ENCODE data around the gene GPSM1. TPM values are rescaled to one million over a fixed set of nuclear protein-coding genes. Genes with fewer than 3 reads are reported as not detected.

Gene GPSM1
- total RNA-seq, 1 donor from 2014 or later, result 69.0 TPM

GRCh38 chr9:136310273-136311030, 16.9 kb upstream of the GPSM1 start:
- Histone ChIP-seq H3K27me3 (ENCODE audit: low read depth) (peaks cover 38% of the 10 kb centered on the region), H3K4me1 (no peaks in the 10 kb centered on the region), H3K36me3 (no peaks in the 10 kb centered on the region), H3K4me3 (no peak overlapping the region), H3K27ac (replicated peaks) (no peak overlapping the region), H3K9me3 (replicated peaks) (peaks cover 11% of the 10 kb centered on the region)
- no peak for DNase-seq
- TF ChIP-seq, protein P1, sequence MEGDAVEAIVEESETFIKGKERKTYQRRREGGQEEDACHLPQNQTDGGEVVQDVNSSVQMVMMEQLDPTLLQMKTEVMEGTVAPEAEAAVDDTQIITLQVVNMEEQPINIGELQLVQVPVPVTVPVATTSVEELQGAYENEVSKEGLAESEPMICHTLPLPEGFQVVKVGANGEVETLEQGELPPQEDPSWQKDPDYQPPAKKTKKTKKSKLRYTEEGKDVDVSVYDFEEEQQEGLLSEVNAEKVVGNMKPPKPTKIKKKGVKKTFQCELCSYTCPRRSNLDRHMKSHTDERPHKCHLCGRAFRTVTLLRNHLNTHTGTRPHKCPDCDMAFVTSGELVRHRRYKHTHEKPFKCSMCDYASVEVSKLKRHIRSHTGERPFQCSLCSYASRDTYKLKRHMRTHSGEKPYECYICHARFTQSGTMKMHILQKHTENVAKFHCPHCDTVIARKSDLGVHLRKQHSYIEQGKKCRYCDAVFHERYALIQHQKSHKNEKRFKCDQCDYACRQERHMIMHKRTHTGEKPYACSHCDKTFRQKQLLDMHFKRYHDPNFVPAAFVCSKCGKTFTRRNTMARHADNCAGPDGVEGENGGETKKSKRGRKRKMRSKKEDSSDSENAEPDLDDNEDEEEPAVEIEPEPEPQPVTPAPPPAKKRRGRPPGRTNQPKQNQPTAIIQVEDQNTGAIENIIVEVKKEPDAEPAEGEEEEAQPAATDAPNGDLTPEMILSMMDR (IDR thresholded peaks at IDR 0.05; ENCODE audit: borderline replicate concordance), result no peak
- intact Hi-C loops (cut with micrococcal nuclease), result no loop called here

DNA sequence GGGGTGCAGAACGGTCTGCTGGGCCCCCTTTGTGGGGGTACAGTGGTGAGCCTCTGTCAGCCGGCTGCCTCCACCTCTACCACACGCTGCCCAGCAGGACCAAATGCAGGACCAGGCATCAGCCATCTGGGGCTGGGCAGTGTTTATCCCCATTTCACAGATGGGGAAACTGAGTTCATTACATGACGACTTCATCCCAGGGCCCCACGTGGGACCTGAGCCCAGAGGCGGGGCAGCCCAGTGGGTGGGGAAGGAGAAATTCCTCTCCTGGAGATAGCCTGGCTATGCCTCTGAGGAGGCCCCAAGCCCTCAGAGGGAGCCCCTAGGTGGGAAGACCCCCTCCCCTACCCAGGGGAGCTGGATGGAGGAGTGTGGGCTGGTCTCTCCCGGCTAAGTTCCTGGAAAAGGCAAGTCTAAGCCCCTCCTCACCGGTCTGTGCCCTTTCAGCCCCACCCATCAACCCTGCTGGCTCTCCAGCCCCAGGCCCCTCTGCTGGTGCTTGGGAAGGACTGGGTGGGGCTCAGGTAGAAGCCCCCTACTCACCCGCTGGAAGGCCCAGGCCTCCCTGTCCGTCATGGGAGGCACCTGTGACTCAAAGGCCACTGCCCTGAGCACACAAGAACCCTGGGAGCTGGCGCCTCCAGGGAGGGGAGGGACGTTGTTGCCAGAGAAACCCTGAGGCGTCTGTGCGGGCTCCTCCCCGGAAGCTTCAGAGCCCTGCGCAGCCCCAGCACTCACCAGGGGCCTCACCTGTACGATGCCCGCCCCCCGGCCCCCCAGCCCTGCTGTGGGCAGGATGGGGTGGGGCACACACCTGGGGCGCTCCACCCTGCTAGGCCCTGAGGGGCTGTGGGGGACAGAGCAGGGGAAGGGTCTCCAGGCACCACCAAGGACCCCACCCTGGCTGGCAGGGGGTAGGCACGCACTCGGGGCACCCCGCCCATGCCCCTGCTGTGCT, 16.0 kb upstream of the GPSM1 start:
- DNase-seq, result no peak
- Histone ChIP-seq H3K27me3 (ENCODE audit: low read depth) (peaks cover 38% of the 10 kb centered on the region), H3K27ac (replicated peaks) (no peak overlapping the region), H3K4me3 (no peak overlapping the region), H3K4me1 (no peaks in the 10 kb centered on the region), H3K9me3 (replicated peaks) (peaks cover 15% of the 10 kb centered on the region), H3K36me3 (no peaks in the 10 kb centered on the region)
- intact Hi-C loops (cut with micrococcal nuclease), result no loop called here
- TF ChIP-seq, protein P1 (IDR thresholded peaks at IDR 0.05; ENCODE audit: borderline replicate concordance), result no peak

DNA sequence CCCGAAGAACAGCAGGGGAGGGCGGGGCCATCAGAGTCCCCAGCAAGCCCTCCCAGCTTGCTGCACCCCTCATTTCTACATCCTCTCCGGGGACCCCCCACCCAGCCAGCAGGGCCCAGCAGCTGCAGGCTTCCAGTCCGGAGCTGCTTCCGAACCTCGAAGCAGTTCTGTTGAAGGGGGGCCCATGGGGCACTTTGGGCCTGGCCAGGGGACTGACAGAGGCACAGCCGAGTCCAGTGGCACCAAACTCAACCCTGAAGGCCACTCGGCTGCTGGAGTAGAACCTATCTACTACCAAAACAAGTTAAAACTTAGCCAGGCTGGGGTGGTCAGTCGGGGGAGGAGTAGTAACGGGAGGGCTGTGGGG, 15.3 kb upstream of the GPSM1 start:
- TF ChIP-seq, protein P1 (IDR thresholded peaks at IDR 0.05; ENCODE audit: borderline replicate concordance), result no peak
- Histone ChIP-seq H3K4me3 (no peak overlapping the region), H3K9me3 (replicated peaks) (peaks cover 15% of the 10 kb centered on the region), H3K4me1 (no peaks in the 10 kb centered on the region), H3K27me3 (ENCODE audit: low read depth) (peaks cover 38% of the 10 kb centered on the region), H3K36me3 (no peaks in the 10 kb centered on the region), H3K27ac (replicated peaks) (no peak overlapping the region)
- intact Hi-C loops (cut with micrococcal nuclease), result no loop called here
- no peak for DNase-seq

- Histone ChIP-seq H3K4me3 (no peak overlapping the region), H3K4me1 (no peaks in the 10 kb centered on the region), H3K27me3 (ENCODE audit: low read depth) (peaks cover 34% of the 10 kb centered on the region), H3K36me3 (no peaks in the 10 kb centered on the region), H3K9me3 (replicated peaks) (peaks cover 15% of the 10 kb centered on the region), H3K27ac (replicated peaks) (no peak overlapping the region)
- intact Hi-C loops (cut with micrococcal nuclease), result no loop called here
- TF ChIP-seq, protein P1 (IDR thresholded peaks at IDR 0.05; ENCODE audit: borderline replicate concordance), result peak; percentile 77
- DNase-seq, result no peak
Observed at GRCh38 chr9:136312436-136312835, 14.9 kb upstream of the GPSM1 start.

DNA sequence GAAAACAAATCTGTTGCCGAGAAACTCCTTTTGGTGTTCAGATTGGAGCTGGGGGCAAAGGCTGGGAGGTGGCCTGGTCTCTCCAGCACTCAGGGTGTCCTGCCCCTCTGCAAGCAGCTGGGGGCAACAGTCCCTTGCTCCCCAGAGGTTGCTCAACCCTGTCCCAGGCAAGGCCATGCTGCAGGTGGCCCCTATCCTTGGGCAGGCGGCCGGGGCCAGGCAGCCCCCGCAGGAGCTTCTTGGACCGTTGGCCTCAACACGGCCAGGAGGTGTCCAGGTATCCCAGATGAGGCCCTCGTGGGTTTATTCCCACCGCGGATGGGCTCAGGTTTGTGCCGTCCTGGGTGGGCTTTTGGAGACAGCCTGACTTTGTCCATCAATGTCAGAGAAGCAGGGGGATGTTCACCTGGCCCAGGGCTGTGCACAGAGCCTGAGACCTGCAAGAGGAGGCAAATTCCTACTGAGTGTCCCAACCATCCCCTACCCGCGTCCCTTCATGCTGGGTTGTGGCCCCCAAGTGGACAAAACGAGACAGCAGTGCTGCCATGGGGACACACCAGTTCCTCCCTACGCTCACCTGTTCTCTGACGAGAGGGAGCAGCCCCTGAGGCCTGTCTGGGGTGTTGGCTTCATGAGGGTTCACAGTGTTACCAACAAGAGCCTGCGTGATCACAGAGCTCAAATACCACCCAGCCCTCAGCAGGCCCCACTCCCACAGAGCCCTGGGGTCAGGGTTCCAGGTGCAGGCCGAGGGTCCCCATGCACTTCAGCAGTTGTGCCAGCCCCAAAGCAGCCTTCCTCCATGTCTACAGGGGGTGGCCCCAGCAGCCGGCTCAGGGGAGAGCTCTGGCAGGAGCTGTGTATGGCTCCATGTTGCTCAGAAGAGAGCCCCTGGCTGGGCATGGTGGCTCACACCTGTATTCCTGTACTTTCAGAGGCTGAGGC, 14.0 kb upstream of the GPSM1 start:
- Histone ChIP-seq H3K27ac (replicated peaks) (no peak overlapping the region), H3K27me3 (ENCODE audit: low read depth) (peaks cover 34% of the 10 kb centered on the region), H3K9me3 (replicated peaks) (peaks cover 15% of the 10 kb centered on the region), H3K36me3 (no peaks in the 10 kb centered on the region), H3K4me1 (no peaks in the 10 kb centered on the region), H3K4me3 (no peak overlapping the region)
- DNase-seq, result no peak
- TF ChIP-seq, protein P1 (IDR thresholded peaks at IDR 0.05; ENCODE audit: borderline replicate concordance), result no peak
- intact Hi-C loops (cut with micrococcal nuclease), result no loop called here

Measured in left ventricle myocardium inferior (tissue), 1 donor.